Measurements from ENCODE around the gene NVL.
"Not testable (repeated sequence)": the region's sequence is repeated elsewhere in the genome, so short reads cannot be mapped to it uniquely, and the experiment has no call there.

NVL gene

GRCh38 chr1:224311503-224311902 lies 18.5 kb downstream of the NVL start:
- peaks cover 80% of the 10 kb centered on the region for H3K36me3 ChIP-seq (ENCODE audit: control insufficient read depth, insufficient read depth, low read length)

DNA sequence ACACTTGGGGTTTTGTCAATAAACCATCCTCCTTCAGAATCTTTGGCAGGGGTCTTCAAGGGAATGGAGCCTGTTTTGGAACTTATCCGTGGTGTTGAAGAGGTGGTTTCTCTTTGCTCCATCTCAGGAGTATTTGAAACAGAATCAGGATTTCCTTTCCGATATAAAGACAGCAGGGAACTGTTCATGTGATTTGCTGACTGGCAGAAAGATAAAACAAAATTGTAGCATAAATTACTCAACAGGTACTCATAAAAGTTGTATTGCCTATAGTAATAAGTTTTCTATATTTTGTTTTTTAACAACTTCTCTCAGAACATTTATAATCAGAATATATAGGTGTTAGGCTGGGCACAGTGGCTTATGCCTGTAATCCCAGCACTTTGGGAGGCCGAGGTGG lies 21.9 kb downstream of the NVL start:
- 92 to 93% methylated on average over 1 of the region's 3 CpGs for WGBS, 2 experiments (ENCODE audit: insufficient coverage in 2 of 2)
- no peak overlapping the region for H3K27ac ChIP-seq (ENCODE audit: low read depth, low read length, severe bottlenecking)
- peaks cover 81% of the 10 kb centered on the region for H3K36me3 ChIP-seq (ENCODE audit: control insufficient read depth, insufficient read depth, low read length)
- H3K4me3 ChIP-seq (ENCODE audit: extremely low read depth, insufficient read depth, low read length, poor library complexity, severe bottlenecking), result no peak overlapping the region
- no peaks in the 10 kb centered on the region for H3K4me1 ChIP-seq (ENCODE audit: control insufficient read depth, insufficient read depth, low read length, poor library complexity, severe bottlenecking)
- H3K9me3 ChIP-seq (ENCODE audit: control insufficient read depth, low read length), result no peaks in the 10 kb centered on the region

More at GRCh38 chr1:224311503-224311902, 18.5 kb downstream of the NVL start:
- H3K4me1 ChIP-seq (ENCODE audit: control insufficient read depth, insufficient read depth, low read length, poor library complexity, severe bottlenecking); H3K4me3 ChIP-seq (ENCODE audit: extremely low read depth, insufficient read depth, low read length, poor library complexity, severe bottlenecking); H3K9me3 ChIP-seq (ENCODE audit: control insufficient read depth, low read length); H3K27ac ChIP-seq (ENCODE audit: low read depth, low read length, severe bottlenecking): not testable (repeated sequence)
- WGBS, 2 experiments (ENCODE audit: insufficient coverage in 2 of 2), result 83% methylated on average over 1 of the region's 1 CpG; no CpG with 5 or more reads in 1 of the 2 experiments

DNA sequence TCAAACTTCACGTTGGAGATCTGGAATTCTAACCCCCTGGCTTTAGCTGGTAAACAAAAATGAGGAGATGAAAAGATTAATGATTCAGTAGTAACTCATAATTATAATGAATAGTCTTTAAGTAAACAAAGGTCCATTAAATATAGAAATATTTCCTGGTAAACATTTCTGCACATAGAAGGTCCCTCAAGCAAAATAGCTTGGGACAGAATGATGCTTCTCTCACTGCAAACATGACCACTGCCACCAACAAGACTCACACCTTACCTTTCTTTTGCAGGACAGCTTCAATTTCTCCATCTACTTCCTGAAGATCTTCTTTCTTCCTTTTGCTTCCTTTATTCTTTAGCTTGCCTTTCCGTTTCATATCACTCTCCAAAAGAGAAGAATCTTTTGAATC lies 25.2 kb downstream of the NVL start:
- H3K27ac ChIP-seq (ENCODE audit: low read depth, low read length, severe bottlenecking), result no peak overlapping the region
- H3K36me3 ChIP-seq (ENCODE audit: control insufficient read depth, insufficient read depth, low read length), result peaks cover 83% of the 10 kb centered on the region
- no CpG with 5 or more reads among the region's 2 CpGs for WGBS, 2 experiments (ENCODE audit: insufficient coverage in 2 of 2)
- no peak overlapping the region for H3K4me3 ChIP-seq (ENCODE audit: extremely low read depth, insufficient read depth, low read length, poor library complexity, severe bottlenecking)
- H3K9me3 ChIP-seq (ENCODE audit: control insufficient read depth, low read length), result no peaks in the 10 kb centered on the region
- no peaks in the 10 kb centered on the region for H3K4me1 ChIP-seq (ENCODE audit: control insufficient read depth, insufficient read depth, low read length, poor library complexity, severe bottlenecking)

DNA sequence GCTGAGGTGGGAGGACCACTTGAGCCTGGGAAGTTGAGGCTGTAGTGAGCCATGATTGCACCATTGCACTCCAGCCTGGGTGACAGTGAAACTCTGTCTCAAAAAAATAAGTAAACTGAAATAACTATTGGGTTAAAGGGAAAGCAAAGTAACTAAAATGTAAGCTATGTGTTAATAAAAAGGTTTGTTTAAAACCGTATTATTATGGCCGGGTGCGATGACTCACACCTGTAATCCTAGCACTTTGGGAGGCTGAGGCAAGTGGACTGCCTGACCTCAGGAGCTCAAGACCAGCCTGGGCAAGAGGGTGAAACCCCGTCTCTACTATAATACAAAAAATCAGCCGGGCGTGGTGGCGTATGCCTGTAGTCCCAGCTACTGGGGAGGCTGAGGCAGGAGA lies 27.0 kb downstream of the NVL start:
- H3K4me3 ChIP-seq (ENCODE audit: extremely low read depth, insufficient read depth, low read length, poor library complexity, severe bottlenecking), result no peak overlapping the region
- 92 to 93% methylated on average over 7 of the region's 7 CpGs for WGBS, 2 experiments (ENCODE audit: insufficient coverage in 2 of 2)
- H3K27ac ChIP-seq (ENCODE audit: low read depth, low read length, severe bottlenecking), result no peak overlapping the region
- no peaks in the 10 kb centered on the region for H3K9me3 ChIP-seq (ENCODE audit: control insufficient read depth, low read length)
- peaks cover 82% of the 10 kb centered on the region for H3K36me3 ChIP-seq (ENCODE audit: control insufficient read depth, insufficient read depth, low read length)
- H3K4me1 ChIP-seq (ENCODE audit: control insufficient read depth, insufficient read depth, low read length, poor library complexity, severe bottlenecking), result no peaks in the 10 kb centered on the region

- H3K36me3 ChIP-seq (ENCODE audit: control insufficient read depth, insufficient read depth, low read length), result peaks cover 84% of the 10 kb centered on the region
- H3K27ac ChIP-seq (ENCODE audit: low read depth, low read length, severe bottlenecking), result no peak overlapping the region
- no CpG with 5 or more reads among the region's 1 CpG for WGBS, 2 experiments (ENCODE audit: insufficient coverage in 2 of 2)
- no peak overlapping the region for H3K4me3 ChIP-seq (ENCODE audit: extremely low read depth, insufficient read depth, low read length, poor library complexity, severe bottlenecking)
- no peaks in the 10 kb centered on the region for H3K9me3 ChIP-seq (ENCODE audit: control insufficient read depth, low read length)
- no peaks in the 10 kb centered on the region for H3K4me1 ChIP-seq (ENCODE audit: control insufficient read depth, insufficient read depth, low read length, poor library complexity, severe bottlenecking)
Measured at GRCh38 chr1:224301391-224301790, 28.6 kb downstream of the NVL start.

- no peak overlapping the region for H3K27ac ChIP-seq (ENCODE audit: low read depth, low read length, severe bottlenecking)
- WGBS, 2 experiments (ENCODE audit: insufficient coverage in 2 of 2), result 90 to 93% methylated on average over 1 to 2 of the region's 2 CpGs
- H3K4me1 ChIP-seq (ENCODE audit: control insufficient read depth, insufficient read depth, low read length, poor library complexity, severe bottlenecking), result no peaks in the 10 kb centered on the region
- H3K36me3 ChIP-seq (ENCODE audit: control insufficient read depth, insufficient read depth, low read length), result peaks cover 87% of the 10 kb centered on the region
- no peaks in the 10 kb centered on the region for H3K9me3 ChIP-seq (ENCODE audit: control insufficient read depth, low read length)
- H3K4me3 ChIP-seq (ENCODE audit: extremely low read depth, insufficient read depth, low read length, poor library complexity, severe bottlenecking), result no peak overlapping the region
Measured at GRCh38 chr1:224300346-224300745, 29.6 kb downstream of the NVL start.

- Histone ChIP-seq H3K9me3 (ENCODE audit: control insufficient read depth, low read length) (no peaks in the 10 kb centered on the region), H3K36me3 (ENCODE audit: control insufficient read depth, insufficient read depth, low read length) (peaks cover 84% of the 10 kb centered on the region), H3K4me1 (ENCODE audit: control insufficient read depth, insufficient read depth, low read length, poor library complexity, severe bottlenecking) (no peaks in the 10 kb centered on the region), H3K27ac (ENCODE audit: low read depth, low read length, severe bottlenecking) (no peak overlapping the region), H3K4me3 (ENCODE audit: extremely low read depth, insufficient read depth, low read length, poor library complexity, severe bottlenecking) (no peak overlapping the region)
- 93 to 95% methylated on average over 3 to 6 of the region's 8 CpGs for WGBS, 2 experiments (ENCODE audit: insufficient coverage in 2 of 2)
Measured at GRCh38 chr1:224298346-224299330, 31.3 kb downstream of the NVL start.

GRCh38 chr1:224294775-224295174 lies 35.2 kb downstream of the NVL start:
- Histone ChIP-seq H3K9me3 (ENCODE audit: control insufficient read depth, low read length) (no peaks in the 10 kb centered on the region), H3K36me3 (ENCODE audit: control insufficient read depth, insufficient read depth, low read length) (peaks cover 79% of the 10 kb centered on the region), H3K4me1 (ENCODE audit: control insufficient read depth, insufficient read depth, low read length, poor library complexity, severe bottlenecking) (no peaks in the 10 kb centered on the region), H3K27ac (ENCODE audit: low read depth, low read length, severe bottlenecking) (no peak overlapping the region), H3K4me3 (ENCODE audit: extremely low read depth, insufficient read depth, low read length, poor library complexity, severe bottlenecking) (no peak overlapping the region)
- 83 to 100% methylated on average over 1 of the region's 1 CpG for WGBS, 2 experiments (ENCODE audit: insufficient coverage in 2 of 2)

- WGBS, 2 experiments (ENCODE audit: insufficient coverage in 2 of 2), result 94 to 100% methylated on average over 3 of the region's 3 CpGs
- Histone ChIP-seq H3K4me1 (ENCODE audit: control insufficient read depth, insufficient read depth, low read length, poor library complexity, severe bottlenecking) (no peaks in the 10 kb centered on the region), H3K9me3 (ENCODE audit: control insufficient read depth, low read length) (no peaks in the 10 kb centered on the region), H3K4me3 (ENCODE audit: extremely low read depth, insufficient read depth, low read length, poor library complexity, severe bottlenecking) (no peak overlapping the region), H3K27ac (ENCODE audit: low read depth, low read length, severe bottlenecking) (no peak overlapping the region), H3K36me3 (ENCODE audit: control insufficient read depth, insufficient read depth, low read length) (peaks cover 76% of the 10 kb centered on the region)
Measured at GRCh38 chr1:224292419-224292818, 37.6 kb downstream of the NVL start.

GRCh38 chr1:224289396-224289795 lies 40.6 kb downstream of the NVL start:
- 83% methylated on average over 1 of the region's 1 CpG; no CpG with 5 or more reads in 1 of the 2 experiments for WGBS, 2 experiments (ENCODE audit: insufficient coverage in 2 of 2)
- Histone ChIP-seq H3K4me3 (ENCODE audit: extremely low read depth, insufficient read depth, low read length, poor library complexity, severe bottlenecking) (no peak overlapping the region), H3K36me3 (ENCODE audit: control insufficient read depth, insufficient read depth, low read length) (peaks cover 73% of the 10 kb centered on the region), H3K27ac (ENCODE audit: low read depth, low read length, severe bottlenecking) (no peak overlapping the region), H3K4me1 (ENCODE audit: control insufficient read depth, insufficient read depth, low read length, poor library complexity, severe bottlenecking) (no peaks in the 10 kb centered on the region), H3K9me3 (ENCODE audit: control insufficient read depth, low read length) (no peaks in the 10 kb centered on the region)

GRCh38 chr1:224287714-224288113 lies 42.3 kb downstream of the NVL start:
- WGBS, 2 experiments (ENCODE audit: insufficient coverage in 2 of 2), result no CpG with 5 or more reads among the region's 2 CpGs
- no peak overlapping the region for H3K4me3 ChIP-seq (ENCODE audit: extremely low read depth, insufficient read depth, low read length, poor library complexity, severe bottlenecking)
- H3K36me3 ChIP-seq (ENCODE audit: control insufficient read depth, insufficient read depth, low read length), result peaks cover 68% of the 10 kb centered on the region
- H3K9me3 ChIP-seq (ENCODE audit: control insufficient read depth, low read length), result no peaks in the 10 kb centered on the region
- H3K4me1 ChIP-seq (ENCODE audit: control insufficient read depth, insufficient read depth, low read length, poor library complexity, severe bottlenecking), result no peaks in the 10 kb centered on the region
- H3K27ac ChIP-seq (ENCODE audit: low read depth, low read length, severe bottlenecking), result peak overlapping the region; percentile 19
